SU-DHL-6 (cell line): ENCODE data around the gene AGO3.

Experiments used
- H2AFZ ChIP-seq: fragments of 200-600 bp; sonication (generic); 2 replicates; pipeline ENCODE4 v1.6.1; 2014; ENCODE audit warnings: low read depth, mild to moderate bottlenecking, moderate library complexity, mixed read lengths, antibody characterized with exemption, low read length; ENCODE audit not compliant: severe bottlenecking
- H3F3A ChIP-seq: fragments of 200-600 bp; shearing (Covaris generic); 2 replicates; pipeline ENCODE4 v1.6.0; 2016; ENCODE audit warnings: antibody characterized with exemption, mild to moderate bottlenecking; ENCODE audit not compliant: insufficient read depth
- H3K27ac ChIP-seq: fragments of 200-600 bp; sonication (generic); 2 replicates; pipeline ENCODE4 v1.5.1; 2016; ENCODE audit warnings: low read depth, mild to moderate bottlenecking, low read length, moderate library complexity, mixed read lengths
- H3K27me3 ChIP-seq: fragments of 200-600 bp; sonication (generic), shearing (Covaris generic); 2 replicates; pipeline ENCODE4 v1.6.0; 2014; ENCODE audit warnings: mild to moderate bottlenecking, low read length
- H3K36me3 ChIP-seq: fragments of 200-600 bp; sonication (generic); 2 replicates; pipeline ENCODE4 v1.6.1; 2014; ENCODE audit warnings: mild to moderate bottlenecking, low read length, mixed read lengths
- H3K4me2 ChIP-seq: fragments of 300-600, 200-600 bp; shearing (Covaris generic), sonication (generic); 2 replicates; pipeline ENCODE4 v1.6.0; 2014; ENCODE audit warnings: low read length, low read depth, mild to moderate bottlenecking; ENCODE audit not compliant: poor library complexity, severe bottlenecking
- H3K4me3 ChIP-seq: fragments of 200-600 bp; sonication (generic); 2 replicates; pipeline ENCODE4 v1.5.1; 2014; ENCODE audit warnings: antibody characterized with exemption, low read length, mild to moderate bottlenecking, mixed read lengths; ENCODE audit not compliant: insufficient read depth, poor library complexity, severe bottlenecking
- H3K79me2 ChIP-seq: fragments of 200-600 bp; sonication (generic); 2 replicates; pipeline ENCODE4 v1.6.1; 2014; ENCODE audit warnings: mild to moderate bottlenecking, low read length, moderate library complexity; ENCODE audit not compliant: insufficient read depth
- H3K9ac ChIP-seq: fragments of 200-600 bp; sonication (generic); 2 replicates; pipeline ENCODE4 v1.7.0; 2014; ENCODE audit warnings: mild to moderate bottlenecking, low read length
- H3K9me2 ChIP-seq: fragments of 200-600 bp; sonication (generic); replicated peaks from 2 replicates; pipeline ENCODE4 v1.6.1; 2014; ENCODE audit warnings: low read length; ENCODE audit not compliant: insufficient read depth
- H3K9me3 ChIP-seq: fragments of 200-600 bp; sonication (generic); 2 replicates; pipeline ENCODE4 v1.6.1; 2014; ENCODE audit warnings: low read length, mixed read lengths; ENCODE audit not compliant: insufficient read depth
- H4K20me1 ChIP-seq: fragments of 200-600 bp; sonication (generic); 2 replicates; pipeline ENCODE4 v1.6.1; 2014; ENCODE audit warnings: low read depth, mild to moderate bottlenecking, antibody characterized with exemption, low read length, moderate library complexity, mixed read lengths
- EZH2phosphoT487 ChIP-seq: fragments of 200-600 bp; sonication (generic), shearing (Covaris generic); conservative IDR thresholded peaks from 2 replicates; pipeline ENCODE4 v1.6.1; 2018; ENCODE audit warnings: mild to moderate bottlenecking, antibody characterized with exemption, low read length, moderate library complexity, mixed read lengths
- TF ChIP-seq, protein P1 (sequence below): fragments of 200-600 bp; sonication (generic); IDR thresholded peaks from one replicate; pipeline ENCODE4 v1.5.1; 2017; ENCODE audit warnings: antibody characterized with exemption, mild to moderate bottlenecking, low read length, moderate library complexity; ENCODE audit not compliant: insufficient read depth, poor library complexity, severe bottlenecking

Gene AGO3

DNA sequence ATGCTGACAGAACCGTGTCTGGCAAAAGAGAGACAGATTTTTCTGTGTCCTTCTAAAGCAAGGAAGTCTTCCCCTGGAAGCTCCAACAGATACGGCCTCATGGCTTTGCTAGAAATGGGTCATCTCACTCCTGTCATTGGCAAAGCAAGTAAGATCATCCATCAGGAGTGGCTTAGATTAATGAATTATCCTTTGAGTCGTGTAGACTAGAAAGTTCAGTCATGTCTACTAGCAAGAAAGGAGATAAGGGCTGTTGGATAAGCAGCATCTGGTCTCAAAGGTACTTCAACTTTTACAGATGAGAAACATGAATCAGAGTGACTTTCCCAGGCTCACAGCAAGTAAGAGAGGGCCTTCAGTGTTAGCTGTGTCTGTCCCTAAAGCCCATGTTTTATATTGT, 3.4 kb upstream of the AGO3 start:
- Histone ChIP-seq H2AFZ (no peak overlapping the region), H3K9me2 (no peaks in the 10 kb centered on the region), H3K4me3 (no peak overlapping the region), H3K36me3 (no peaks in the 10 kb centered on the region), H3K79me2 (peaks cover 11% of the 10 kb centered on the region), H4K20me1 (no peaks in the 10 kb centered on the region), H3K9ac (no peak overlapping the region), H3K9me3 (no peaks in the 10 kb centered on the region), H3K4me2 (no peak overlapping the region), H3K27ac (no peak overlapping the region), H3F3A (peaks cover 20% of the 10 kb centered on the region), H3K27me3 (no peaks in the 10 kb centered on the region)
- TF ChIP-seq, protein P1, sequence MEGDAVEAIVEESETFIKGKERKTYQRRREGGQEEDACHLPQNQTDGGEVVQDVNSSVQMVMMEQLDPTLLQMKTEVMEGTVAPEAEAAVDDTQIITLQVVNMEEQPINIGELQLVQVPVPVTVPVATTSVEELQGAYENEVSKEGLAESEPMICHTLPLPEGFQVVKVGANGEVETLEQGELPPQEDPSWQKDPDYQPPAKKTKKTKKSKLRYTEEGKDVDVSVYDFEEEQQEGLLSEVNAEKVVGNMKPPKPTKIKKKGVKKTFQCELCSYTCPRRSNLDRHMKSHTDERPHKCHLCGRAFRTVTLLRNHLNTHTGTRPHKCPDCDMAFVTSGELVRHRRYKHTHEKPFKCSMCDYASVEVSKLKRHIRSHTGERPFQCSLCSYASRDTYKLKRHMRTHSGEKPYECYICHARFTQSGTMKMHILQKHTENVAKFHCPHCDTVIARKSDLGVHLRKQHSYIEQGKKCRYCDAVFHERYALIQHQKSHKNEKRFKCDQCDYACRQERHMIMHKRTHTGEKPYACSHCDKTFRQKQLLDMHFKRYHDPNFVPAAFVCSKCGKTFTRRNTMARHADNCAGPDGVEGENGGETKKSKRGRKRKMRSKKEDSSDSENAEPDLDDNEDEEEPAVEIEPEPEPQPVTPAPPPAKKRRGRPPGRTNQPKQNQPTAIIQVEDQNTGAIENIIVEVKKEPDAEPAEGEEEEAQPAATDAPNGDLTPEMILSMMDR, result no peak
- no peak for TF ChIP-seq EZH2phosphoT487

DNA sequence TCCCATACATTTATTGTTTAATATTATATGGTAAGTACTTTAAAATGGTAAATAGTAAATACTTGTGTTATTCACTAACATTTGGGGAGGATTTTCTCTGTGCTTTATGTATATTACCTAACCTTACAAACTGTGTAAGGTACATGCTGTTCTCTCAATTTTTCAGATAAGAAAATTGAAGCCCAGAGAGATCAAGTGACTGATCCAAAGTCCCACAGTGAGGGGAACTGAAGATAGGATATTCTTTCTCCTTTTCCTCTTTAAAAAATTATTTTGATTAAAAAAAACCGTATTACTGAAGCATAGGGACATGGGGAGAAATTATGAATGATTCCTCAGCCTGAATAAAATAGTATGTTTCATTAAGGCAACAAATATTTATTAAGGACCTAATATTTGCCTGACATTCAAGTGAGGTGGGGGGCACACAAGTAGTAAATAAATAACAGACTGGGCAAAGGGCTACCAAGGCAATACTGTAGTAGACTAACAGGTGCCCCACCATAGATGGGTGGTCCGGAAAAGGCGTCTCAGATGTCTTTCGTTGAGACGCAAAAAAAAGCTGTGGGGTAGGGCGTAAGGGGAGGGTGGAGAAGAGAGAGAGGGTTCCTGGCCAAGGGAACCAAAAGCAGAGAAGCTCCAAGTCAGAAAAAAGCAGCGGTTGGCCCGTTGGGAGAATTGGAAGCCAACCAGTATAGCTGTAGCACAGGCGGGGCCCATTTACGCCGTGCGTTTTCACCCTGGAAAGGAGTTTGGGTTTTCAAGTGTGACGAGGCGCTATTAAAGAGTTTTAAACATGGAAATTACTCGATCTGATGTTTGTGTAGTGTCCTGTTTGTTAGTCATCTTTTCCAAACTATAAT, 944 bp upstream of the AGO3 start:
- no peaks in the 10 kb centered on the region for H3K9me2 ChIP-seq
- TF ChIP-seq EZH2phosphoT487, result no peak
- TF ChIP-seq, protein P1, result no peak
- peak overlapping the region; percentile 90 for H3K27ac ChIP-seq
- H4K20me1 ChIP-seq, result peaks cover 7% of the 10 kb centered on the region
- H3K79me2 ChIP-seq, result peaks cover 36% of the 10 kb centered on the region
- H3F3A ChIP-seq, result peaks cover 37% of the 10 kb centered on the region
- peak overlapping the region; percentile 84 for H3K4me2 ChIP-seq
- H3K27me3 ChIP-seq, result no peaks in the 10 kb centered on the region
- no peaks in the 10 kb centered on the region for H3K9me3 ChIP-seq
- peak overlapping the region; percentile 83 for H3K9ac ChIP-seq
- no peaks in the 10 kb centered on the region for H3K36me3 ChIP-seq
- H3K4me3 ChIP-seq, result peak overlapping the region; percentile 81
- H2AFZ ChIP-seq, result peak overlapping the region; percentile 77

- Histone ChIP-seq H3K4me2 (peak overlapping the region; percentile 84), H3K79me2 (peaks cover 53% of the 10 kb centered on the region), H3K9me3 (no peaks in the 10 kb centered on the region), H3K9ac (peak overlapping the region; percentile 83), H3K4me3 (peak overlapping the region; percentile 81), H3F3A (peaks cover 37% of the 10 kb centered on the region), H3K27me3 (no peaks in the 10 kb centered on the region), H3K36me3 (no peaks in the 10 kb centered on the region), H4K20me1 (peaks cover 7% of the 10 kb centered on the region), H3K27ac (peak overlapping the region; percentile 90), H2AFZ (peak overlapping the region; percentile 73), H3K9me2 (no peaks in the 10 kb centered on the region)
- TF ChIP-seq EZH2phosphoT487, result no peak
- TF ChIP-seq, protein P1, result no peak
Observed at GRCh38 chr1:35931446-35932157, 697 bp downstream of the AGO3 start.
